Stomach smooth muscle (tissue), 2 donors: ENCODE results near the gene CHST8.

Experiments
- H3K27ac ChIP-seq: one replicate; pipeline ENCODE4 v1.7.0; 2013; ENCODE audit warnings: mild to moderate bottlenecking, low read length, inconsistent platforms
- H3K27me3 ChIP-seq, 2 donors: one replicate each; pipeline ENCODE4 v1.7.0; 2013; ENCODE audit warnings: low read length in 2 of 2; ENCODE audit not compliant: insufficient read depth in 2 of 2, control insufficient read depth in 1 of 2
- H3K36me3 ChIP-seq, 2 donors: one replicate each; pipeline ENCODE4 v1.7.0; 2013; ENCODE audit warnings: low read length in 2 of 2; ENCODE audit not compliant: control insufficient read depth in 2 of 2, insufficient read depth in 2 of 2
- H3K4me1 ChIP-seq: one replicate; pipeline ENCODE4 v1.7.0; 2013; ENCODE audit warnings: low read length; ENCODE audit not compliant: control insufficient read depth, insufficient read depth
- H3K4me3 ChIP-seq, 2 donors: one replicate each; pipeline ENCODE4 v1.7.0; 2013; ENCODE audit warnings: low read length in 2 of 2
- H3K9ac ChIP-seq, 2 donors: one replicate each; pipeline ENCODE4 v1.7.0; 2013; ENCODE audit warnings: low read length in 2 of 2, mild to moderate bottlenecking in 1 of 2
- H3K9me3 ChIP-seq, 2 donors: one replicate each; pipeline ENCODE4 v1.7.0; 2013; ENCODE audit warnings: low read length in 2 of 2; ENCODE audit not compliant: control insufficient read depth in 2 of 2
- donor health status: healthy.
- donor health status: Pancreatic carcinoma.

Gene CHST8

DNA sequence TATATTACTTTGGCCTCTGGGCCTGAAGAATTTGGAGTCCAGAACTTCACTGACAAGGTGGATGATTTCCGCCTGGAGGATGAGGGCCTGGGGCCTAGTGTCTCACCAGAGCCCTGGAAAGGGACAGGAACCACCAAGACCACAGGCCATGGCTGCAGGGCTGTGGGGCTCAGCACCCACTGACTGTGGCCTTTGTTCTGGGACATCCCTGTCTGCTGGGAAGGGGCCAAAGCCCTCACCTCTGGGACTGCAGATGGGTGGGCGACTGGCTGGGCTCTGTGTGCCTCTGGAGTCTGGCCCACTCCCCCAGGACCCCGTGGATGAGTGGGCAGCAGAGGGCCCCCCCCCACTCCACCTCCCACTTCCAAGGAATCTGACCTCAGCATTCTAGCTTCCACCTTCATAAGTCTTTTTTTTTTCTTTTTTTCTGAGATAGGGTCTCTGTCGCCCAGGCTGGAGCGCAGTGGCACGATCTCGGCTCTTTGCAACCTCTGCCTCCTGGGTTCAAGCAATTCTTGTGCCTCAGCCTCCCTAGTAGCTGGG lies 20.3 kb downstream of the CHST8 start:
- Histone ChIP-seq H3K27ac (no peak overlapping the region), H3K36me3 (no peaks in the 10 kb centered on the region), H3K27me3 (peaks cover 5 to 10% of the 10 kb centered on the region in 2 donors), H3K4me3 (no peak overlapping the region), H3K9ac (no peak overlapping the region), H3K4me1 (peaks cover 2% of the 10 kb centered on the region), H3K9me3 (no peaks in the 10 kb centered on the region)

DNA sequence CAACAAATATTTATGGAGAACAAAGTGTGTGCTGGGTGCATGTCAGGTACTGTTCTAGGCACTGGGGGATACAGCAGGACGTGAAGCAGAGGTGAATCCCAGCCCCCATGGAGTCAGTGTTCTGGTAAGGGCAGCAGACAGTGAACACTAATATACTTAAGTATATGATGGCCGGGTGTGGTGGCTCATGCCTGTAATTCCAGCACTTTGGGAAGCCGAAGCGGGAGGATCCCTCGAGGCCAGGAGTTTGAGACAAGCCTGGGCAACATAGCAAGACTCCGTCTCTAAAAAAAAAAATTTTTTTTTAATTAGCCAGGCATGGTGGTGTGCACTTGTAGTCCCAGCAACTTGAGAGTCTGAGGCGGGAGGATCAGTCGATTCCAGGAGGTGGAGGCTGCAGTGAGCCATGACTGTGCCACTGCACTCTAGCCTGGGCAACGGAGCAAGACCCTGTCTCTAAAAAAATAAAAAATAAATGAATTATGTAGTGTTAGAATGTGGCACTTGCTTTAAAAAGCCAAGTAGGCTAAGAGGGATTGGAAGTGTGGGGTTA lies 22.6 kb downstream of the CHST8 start:
- Histone ChIP-seq H3K27me3 (peaks cover 2 to 7% of the 10 kb centered on the region in 2 donors), H3K27ac (no peak overlapping the region), H3K36me3 (no peaks in the 10 kb centered on the region), H3K4me3 (no peak overlapping the region), H3K9ac (no peak overlapping the region), H3K9me3 (no peaks in the 10 kb centered on the region), H3K4me1 (peaks cover under 1% of the 10 kb centered on the region)

DNA sequence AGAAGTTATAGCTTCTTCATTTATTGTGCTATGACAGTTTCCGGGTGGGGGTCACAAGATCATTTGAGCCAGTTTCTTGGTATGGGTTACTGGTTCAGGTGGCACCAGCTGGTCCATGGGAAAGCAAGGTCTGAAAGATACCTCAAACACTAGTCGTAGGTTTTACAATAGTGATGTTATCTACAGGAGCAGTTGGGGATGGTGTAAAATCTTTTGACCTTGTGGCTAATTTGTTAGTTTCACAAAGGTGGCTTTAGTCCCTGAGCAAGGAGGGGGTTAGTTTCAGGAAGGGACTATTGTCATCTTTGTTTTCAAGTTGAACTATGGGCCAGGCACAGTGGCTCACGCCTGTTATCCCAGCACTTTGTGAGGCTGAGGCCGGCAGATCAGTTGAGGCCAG lies 24.6 kb downstream of the CHST8 start:
- no peaks in the 10 kb centered on the region for H3K4me1 ChIP-seq
- no peak overlapping the region for H3K4me3 ChIP-seq
- no peak overlapping the region for H3K27ac ChIP-seq
- peaks cover 0 to 5% of the 10 kb centered on the region in 2 donors for H3K27me3 ChIP-seq
- H3K36me3 ChIP-seq = no peaks in the 10 kb centered on the region
- H3K9ac ChIP-seq = no peak overlapping the region
- H3K9me3 ChIP-seq = no peaks in the 10 kb centered on the region

DNA sequence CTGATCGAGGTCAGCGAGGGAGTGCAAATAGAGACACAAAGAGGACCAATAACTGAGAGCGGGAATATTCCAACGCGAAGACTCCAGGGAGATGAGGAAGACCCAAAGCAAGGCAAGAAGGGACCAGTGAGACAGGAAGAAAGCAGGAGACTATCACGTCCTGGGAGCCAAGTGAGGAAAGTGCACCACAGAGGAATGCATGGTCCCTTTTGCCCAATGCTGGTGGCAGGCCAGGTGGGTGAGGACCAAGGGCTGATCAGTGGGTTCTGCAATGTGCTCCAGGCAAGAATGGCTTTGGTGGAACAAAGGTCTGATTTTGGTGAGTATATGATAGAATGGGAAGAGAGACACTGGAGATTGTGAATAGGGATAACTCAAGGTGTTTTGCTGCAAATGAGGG lies 25.4 kb downstream of the CHST8 start:
- no peaks in the 10 kb centered on the region for H3K36me3 ChIP-seq
- peaks cover 0 to 5% of the 10 kb centered on the region in 2 donors for H3K27me3 ChIP-seq
- H3K4me3 ChIP-seq = no peak overlapping the region
- H3K4me1 ChIP-seq = no peaks in the 10 kb centered on the region
- no peak overlapping the region for H3K9ac ChIP-seq
- H3K27ac ChIP-seq = no peak overlapping the region
- no peaks in the 10 kb centered on the region for H3K9me3 ChIP-seq

DNA sequence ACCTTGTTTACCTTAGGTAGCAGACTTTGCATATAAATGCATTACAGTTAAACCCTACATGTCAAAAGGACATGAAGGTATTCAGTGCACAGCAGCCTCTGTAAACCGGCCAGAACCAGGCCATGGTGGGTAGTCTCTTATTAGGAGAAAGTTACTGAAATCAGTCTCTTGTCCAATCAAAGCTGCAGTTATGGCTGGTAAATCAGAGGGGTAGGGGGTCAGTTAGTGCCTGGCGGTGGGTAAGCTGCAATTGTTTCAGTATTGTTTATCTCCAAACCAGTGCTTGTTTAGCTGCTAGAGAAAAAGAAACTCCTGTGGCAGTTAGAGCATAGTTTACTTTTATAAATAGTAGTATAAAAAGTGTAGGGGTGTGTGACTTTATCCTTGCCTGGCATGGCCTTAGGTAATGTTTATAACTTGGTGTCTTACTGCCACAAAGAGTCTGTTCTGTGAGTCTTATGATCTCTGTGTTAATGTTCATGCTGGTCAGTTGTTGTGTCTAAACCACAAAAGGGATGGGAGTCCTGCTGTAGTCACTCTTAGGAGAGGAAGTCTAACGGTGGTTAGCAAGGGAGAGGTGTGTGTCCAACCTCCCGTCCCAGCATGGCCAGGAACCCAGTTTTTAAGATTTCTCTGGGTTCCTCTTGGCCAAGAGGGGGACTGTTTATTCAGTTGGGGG lies 28.0 kb downstream of the CHST8 start:
- Histone ChIP-seq H3K27me3 (peaks cover 0 to 3% of the 10 kb centered on the region in 2 donors), H3K4me1 (no peaks in the 10 kb centered on the region), H3K9ac (no peak overlapping the region), H3K4me3 (no peak overlapping the region), H3K9me3 (no peaks in the 10 kb centered on the region), H3K27ac (no peak overlapping the region), H3K36me3 (no peaks in the 10 kb centered on the region)

DNA sequence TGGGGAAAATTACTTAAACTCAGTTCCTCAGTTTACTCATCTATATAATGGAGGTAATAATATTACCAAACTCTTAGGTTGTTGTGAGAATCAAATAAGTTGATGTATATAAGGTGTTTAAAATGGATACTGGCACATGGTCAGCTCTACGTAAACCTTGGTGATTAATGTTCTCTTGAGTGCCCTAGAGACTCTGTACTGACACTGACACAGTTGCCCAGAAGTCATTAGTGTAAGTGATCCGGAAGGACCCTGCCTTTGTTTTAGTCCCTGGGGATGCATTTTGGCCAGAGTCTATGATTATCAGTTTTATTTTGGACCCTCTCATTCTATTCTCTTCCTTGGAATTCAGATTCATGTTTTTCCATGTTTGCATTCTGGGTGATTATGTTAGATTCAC lies 31.9 kb downstream of the CHST8 start:
- Histone ChIP-seq H3K4me1 (no peaks in the 10 kb centered on the region), H3K27ac (no peak overlapping the region), H3K27me3 (no peaks in the 10 kb centered on the region), H3K9ac (no peak overlapping the region), H3K4me3 (no peak overlapping the region), H3K36me3 (no peaks in the 10 kb centered on the region), H3K9me3 (no peaks in the 10 kb centered on the region)

DNA sequence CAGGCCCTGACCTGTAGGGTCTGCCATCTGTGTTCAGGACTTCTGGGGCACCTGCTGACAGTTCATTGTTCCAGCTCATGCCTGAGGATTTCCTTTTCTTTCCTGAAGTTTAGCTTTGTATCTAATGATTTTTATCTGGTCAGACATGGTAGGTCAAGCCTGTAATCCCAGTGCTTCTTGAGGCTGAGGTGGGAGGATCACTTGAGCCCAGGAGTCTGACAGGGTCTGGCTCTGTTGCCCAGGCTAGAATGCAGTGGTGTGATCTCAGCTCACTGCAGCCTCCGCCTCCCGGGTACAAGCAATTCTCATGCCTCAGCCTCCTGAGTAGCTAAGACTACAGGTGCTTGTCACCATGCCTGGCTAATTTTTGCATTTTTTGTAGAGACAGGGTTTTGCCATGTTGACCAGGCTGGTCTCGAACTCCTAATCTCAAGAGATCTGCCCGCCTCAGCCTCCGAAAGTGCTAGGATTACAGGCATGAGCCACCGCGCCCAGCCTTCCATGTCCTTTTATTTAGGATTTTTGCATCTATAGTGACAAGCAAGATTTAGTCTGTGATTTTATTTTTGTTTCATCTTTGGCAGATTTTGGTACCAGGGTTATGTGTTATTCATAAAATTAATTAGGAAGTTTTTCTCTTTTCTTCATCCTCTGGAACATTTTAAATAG lies 33.2 kb downstream of the CHST8 start:
- Histone ChIP-seq H3K9me3 (no peaks in the 10 kb centered on the region), H3K4me3 (no peak overlapping the region), H3K27ac (no peak overlapping the region), H3K27me3 (no peaks in the 10 kb centered on the region), H3K36me3 (no peaks in the 10 kb centered on the region), H3K9ac (no peak overlapping the region), H3K4me1 (no peaks in the 10 kb centered on the region)

DNA sequence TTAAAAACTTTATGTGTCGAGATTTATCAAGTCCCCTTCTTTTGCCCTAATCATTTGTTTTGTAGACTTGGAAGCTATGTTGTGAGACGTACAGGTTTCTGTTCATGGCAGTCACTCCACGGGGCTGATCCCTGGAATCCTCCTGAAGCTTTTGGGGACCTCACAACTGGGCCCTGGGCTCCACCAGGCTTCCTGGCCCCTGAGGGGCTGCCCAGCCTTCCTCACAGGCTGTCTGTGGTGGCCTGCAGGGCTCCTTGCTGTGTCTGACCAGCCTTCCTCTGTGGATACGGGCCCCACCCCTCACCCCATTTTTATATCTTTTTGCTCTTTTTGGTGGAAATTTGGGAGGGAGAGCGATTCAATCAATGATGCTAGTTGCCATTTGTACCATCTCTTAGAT lies 38.1 kb downstream of the CHST8 start:
- Histone ChIP-seq H3K9ac (no peak overlapping the region), H3K27ac (no peak overlapping the region), H3K27me3 (no peaks in the 10 kb centered on the region), H3K4me1 (no peaks in the 10 kb centered on the region), H3K9me3 (no peaks in the 10 kb centered on the region), H3K36me3 (no peaks in the 10 kb centered on the region), H3K4me3 (no peak overlapping the region)

DNA sequence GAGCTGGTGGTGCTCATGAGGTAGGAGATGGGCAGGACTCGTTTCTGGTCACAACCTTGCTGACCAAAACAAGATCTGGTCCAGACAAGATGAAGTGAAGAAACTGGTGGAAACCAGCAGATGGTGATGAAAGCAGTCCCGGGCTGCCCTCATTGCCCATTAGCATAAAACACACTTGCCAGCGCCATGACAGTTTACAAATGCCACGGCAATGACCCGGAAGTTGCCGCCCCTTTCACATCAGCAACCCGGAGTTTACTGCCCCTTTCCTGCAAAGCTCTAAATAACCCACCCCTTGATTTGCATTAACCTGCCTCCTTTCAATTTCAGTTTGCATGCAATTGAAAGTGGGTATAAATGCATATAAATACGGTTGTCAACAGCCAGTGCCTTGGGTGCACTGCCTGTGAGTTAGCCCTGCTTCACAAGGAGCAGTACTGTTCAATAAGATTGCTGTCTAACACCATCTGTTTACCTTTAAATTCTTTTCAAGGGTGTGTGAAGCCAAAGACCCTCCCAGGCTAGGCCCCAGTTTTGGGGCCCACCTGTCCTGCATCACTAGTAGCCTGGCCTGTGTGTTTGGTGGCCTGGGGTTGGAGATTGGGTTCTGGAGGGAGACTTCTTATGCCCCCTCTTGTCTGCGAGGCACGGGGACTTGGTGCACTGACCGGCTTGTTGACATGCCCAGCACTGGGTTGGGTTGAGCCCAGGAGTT lies 38.8 kb downstream of the CHST8 start:
- Histone ChIP-seq H3K27me3 (no peaks in the 10 kb centered on the region), H3K4me1 (no peaks in the 10 kb centered on the region), H3K9ac (no peak overlapping the region), H3K27ac (no peak overlapping the region), H3K4me3 (no peak overlapping the region), H3K9me3 (no peaks in the 10 kb centered on the region), H3K36me3 (no peaks in the 10 kb centered on the region)

DNA sequence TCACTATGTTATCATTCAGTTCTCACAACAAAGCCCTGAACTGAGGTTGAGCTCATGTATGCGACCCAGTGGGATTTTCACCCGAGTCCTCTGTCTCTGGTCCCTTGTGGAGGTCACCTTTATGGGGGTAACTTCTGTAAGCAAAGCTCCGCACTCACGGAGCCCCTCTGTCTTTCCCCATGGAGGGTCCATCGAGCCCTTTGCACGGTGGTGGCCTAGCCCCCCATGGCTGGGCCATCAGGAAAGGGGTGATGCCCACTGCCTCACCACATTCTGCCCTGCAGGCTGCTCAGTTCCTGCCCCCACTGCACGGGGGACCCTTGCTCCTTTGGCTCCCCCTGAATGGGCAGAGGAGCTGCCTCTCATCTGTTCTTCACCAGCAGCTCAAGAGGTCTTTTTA lies 39.6 kb downstream of the CHST8 start:
- H3K4me3 ChIP-seq = no peak overlapping the region

More for the DNA sequence above, 39.6 kb downstream of the CHST8 start:
- no peaks in the 10 kb centered on the region for H3K27me3 ChIP-seq
- H3K27ac ChIP-seq = no peak overlapping the region
- no peak overlapping the region for H3K9ac ChIP-seq
- H3K36me3 ChIP-seq = no peaks in the 10 kb centered on the region
- H3K4me1 ChIP-seq = no peaks in the 10 kb centered on the region
- peaks cover 0 to 2% of the 10 kb centered on the region in 2 donors for H3K9me3 ChIP-seq
